ENCODE measurements around the gene OR51B6. TPM values are rescaled to one million over a fixed set of nuclear protein-coding genes. Genes with fewer than 3 reads are reported as not detected.
"Not testable (repeated sequence)": the region's sequence is repeated elsewhere in the genome, so short reads cannot be mapped to it uniquely, and the experiment has no call there.

The OR51B6 gene
- polyA plus RNA-seq, 1 donor (not counting 4 experiments of a cell fraction or from before 2014, with no cell fraction given): not detected

GRCh38 chr11:5335170-5335569 lies 16.1 kb upstream of the OR51B6 start:
- H3K4me3 ChIP-seq (ENCODE audit: control insufficient read depth in 2 of 3, extremely low read depth in 1 of 3, insufficient read depth in 2 of 3, low read depth in 1 of 3, low read length in 3 of 3): no peak overlapping the region
- H3K9ac ChIP-seq (ENCODE audit: control insufficient read depth, extremely low read depth, insufficient read depth, low read length): no peak overlapping the region
- H4K20me1 ChIP-seq (ENCODE audit: control insufficient read depth, extremely low read depth, insufficient read depth, low read length): no peaks in the 10 kb centered on the region
- H3K27me3 ChIP-seq (ENCODE audit: control insufficient read depth, extremely low read depth, insufficient read depth, low read length): no peaks in the 10 kb centered on the region
- DNase-seq (ENCODE audit: low read depth, low spot score) (no peak), FAIRE-seq (no peak)
- H3K9me1 ChIP-seq (ENCODE audit: control insufficient read depth, extremely low read depth, insufficient read depth, low read length): no peaks in the 10 kb centered on the region
- no peak overlapping the region for H2AFZ ChIP-seq (ENCODE audit: control insufficient read depth, low read length)
- no peaks in the 10 kb centered on the region for H3K9me3 ChIP-seq (ENCODE audit: control insufficient read depth, low read depth, low read length)
- no peaks in the 10 kb centered on the region for H3K79me2 ChIP-seq (ENCODE audit: control insufficient read depth, insufficient read depth, low read length)
- no peaks in the 10 kb centered on the region for H3K4me1 ChIP-seq (ENCODE audit: control insufficient read depth, extremely low read depth, insufficient read depth, low read length)
- no peaks in the 10 kb centered on the region for H3K36me3 ChIP-seq (ENCODE audit: control insufficient read depth in 2 of 2, extremely low read depth in 1 of 2, insufficient read depth in 2 of 2, low read length in 2 of 2)
- no peak overlapping the region for H3K27ac ChIP-seq (ENCODE audit: control insufficient read depth, insufficient read depth, low read length)
- no peak overlapping the region for H3K4me2 ChIP-seq (ENCODE audit: control insufficient read depth, extremely low read depth, insufficient read depth, low read depth, low read length)
- dilution Hi-C loops (cut with MboI; ENCODE audit: extremely low pct_ligation_motif_present, low sequenced_read_pairs): no loop called here
- TF ChIP-seq, protein P1, sequence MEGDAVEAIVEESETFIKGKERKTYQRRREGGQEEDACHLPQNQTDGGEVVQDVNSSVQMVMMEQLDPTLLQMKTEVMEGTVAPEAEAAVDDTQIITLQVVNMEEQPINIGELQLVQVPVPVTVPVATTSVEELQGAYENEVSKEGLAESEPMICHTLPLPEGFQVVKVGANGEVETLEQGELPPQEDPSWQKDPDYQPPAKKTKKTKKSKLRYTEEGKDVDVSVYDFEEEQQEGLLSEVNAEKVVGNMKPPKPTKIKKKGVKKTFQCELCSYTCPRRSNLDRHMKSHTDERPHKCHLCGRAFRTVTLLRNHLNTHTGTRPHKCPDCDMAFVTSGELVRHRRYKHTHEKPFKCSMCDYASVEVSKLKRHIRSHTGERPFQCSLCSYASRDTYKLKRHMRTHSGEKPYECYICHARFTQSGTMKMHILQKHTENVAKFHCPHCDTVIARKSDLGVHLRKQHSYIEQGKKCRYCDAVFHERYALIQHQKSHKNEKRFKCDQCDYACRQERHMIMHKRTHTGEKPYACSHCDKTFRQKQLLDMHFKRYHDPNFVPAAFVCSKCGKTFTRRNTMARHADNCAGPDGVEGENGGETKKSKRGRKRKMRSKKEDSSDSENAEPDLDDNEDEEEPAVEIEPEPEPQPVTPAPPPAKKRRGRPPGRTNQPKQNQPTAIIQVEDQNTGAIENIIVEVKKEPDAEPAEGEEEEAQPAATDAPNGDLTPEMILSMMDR (optimal IDR thresholded peaks at IDR 0.05 in 1 of 3, IDR thresholded peaks at IDR 0.05 in 1 of 3, conservative IDR thresholded peaks at IDR 0.05 in 1 of 3; ENCODE audit: extremely low read depth in 1 of 3, insufficient read depth in 2 of 3, low read length in 3 of 3): no peak
- TF ChIP-seq EZH2 (IDR thresholded peaks at IDR 0.05; ENCODE audit: low read length): no peak

GRCh38 chr11:5336331-5336730 lies 15.0 kb upstream of the OR51B6 start:
- H3K36me3 ChIP-seq (ENCODE audit: control insufficient read depth in 2 of 2, extremely low read depth in 1 of 2, insufficient read depth in 2 of 2, low read length in 2 of 2): no peaks in the 10 kb centered on the region
- no peaks in the 10 kb centered on the region for H3K79me2 ChIP-seq (ENCODE audit: control insufficient read depth, insufficient read depth, low read length)
- H3K27ac ChIP-seq (ENCODE audit: control insufficient read depth, insufficient read depth, low read length): no peak overlapping the region
- no peak for FAIRE-seq
- no peak overlapping the region for H3K4me2 ChIP-seq (ENCODE audit: control insufficient read depth, extremely low read depth, insufficient read depth, low read depth, low read length)
- H3K27me3 ChIP-seq (ENCODE audit: control insufficient read depth, extremely low read depth, insufficient read depth, low read length): no peaks in the 10 kb centered on the region
- H2AFZ ChIP-seq (ENCODE audit: control insufficient read depth, low read length): no peak overlapping the region
- no peak for DNase-seq (ENCODE audit: low read depth, low spot score)
- no peak overlapping the region for H3K9ac ChIP-seq (ENCODE audit: control insufficient read depth, extremely low read depth, insufficient read depth, low read length)
- no peaks in the 10 kb centered on the region for H3K9me3 ChIP-seq (ENCODE audit: control insufficient read depth, low read depth, low read length)
- dilution Hi-C loops (cut with MboI; ENCODE audit: extremely low pct_ligation_motif_present, low sequenced_read_pairs): no loop called here
- no peak for TF ChIP-seq EZH2 (IDR thresholded peaks at IDR 0.05; ENCODE audit: low read length)
- TF ChIP-seq, protein P1 (optimal IDR thresholded peaks at IDR 0.05 in 1 of 3, IDR thresholded peaks at IDR 0.05 in 1 of 3, conservative IDR thresholded peaks at IDR 0.05 in 1 of 3; ENCODE audit: extremely low read depth in 1 of 3, insufficient read depth in 2 of 3, low read length in 3 of 3): no peak
- no peaks in the 10 kb centered on the region for H4K20me1 ChIP-seq (ENCODE audit: control insufficient read depth, extremely low read depth, insufficient read depth, low read length)
- no peak overlapping the region for H3K4me3 ChIP-seq (ENCODE audit: control insufficient read depth in 2 of 3, extremely low read depth in 1 of 3, insufficient read depth in 2 of 3, low read depth in 1 of 3, low read length in 3 of 3)
- no peaks in the 10 kb centered on the region for H3K4me1 ChIP-seq (ENCODE audit: control insufficient read depth, extremely low read depth, insufficient read depth, low read length)
- H3K9me1 ChIP-seq (ENCODE audit: control insufficient read depth, extremely low read depth, insufficient read depth, low read length): no peaks in the 10 kb centered on the region

DNA sequence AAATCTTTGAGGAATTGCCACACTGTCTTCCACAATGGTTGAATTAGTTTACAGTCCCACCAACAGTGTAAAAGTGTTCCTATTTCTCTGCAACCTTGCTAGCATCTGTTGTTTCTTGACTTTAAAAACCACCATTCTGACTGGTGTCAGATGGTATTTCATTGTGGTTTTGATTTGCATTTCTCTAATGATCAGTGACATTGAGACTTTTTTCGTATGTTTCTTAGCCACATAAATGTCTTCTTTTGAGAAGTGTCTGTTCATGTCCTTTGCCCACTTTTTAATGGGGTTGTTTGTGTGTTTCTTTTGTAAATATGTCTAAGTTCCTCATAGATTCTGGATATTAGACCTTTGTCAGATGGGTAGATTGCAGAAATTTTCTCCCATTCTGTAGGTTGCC lies 14.1 kb upstream of the OR51B6 start:
- FAIRE-seq; DNase-seq (ENCODE audit: low read depth, low spot score); H3K4me3 ChIP-seq (ENCODE audit: control insufficient read depth in 2 of 3, extremely low read depth in 1 of 3, insufficient read depth in 2 of 3, low read depth in 1 of 3, low read length in 3 of 3); H3K27me3 ChIP-seq (ENCODE audit: control insufficient read depth, extremely low read depth, insufficient read depth, low read length); dilution Hi-C loops (cut with MboI; ENCODE audit: extremely low pct_ligation_motif_present, low sequenced_read_pairs); H3K4me1 ChIP-seq (ENCODE audit: control insufficient read depth, extremely low read depth, insufficient read depth, low read length); H3K9me1 ChIP-seq (ENCODE audit: control insufficient read depth, extremely low read depth, insufficient read depth, low read length); H3K79me2 ChIP-seq (ENCODE audit: control insufficient read depth, insufficient read depth, low read length); H2AFZ ChIP-seq (ENCODE audit: control insufficient read depth, low read length); H3K36me3 ChIP-seq (ENCODE audit: control insufficient read depth in 2 of 2, extremely low read depth in 1 of 2, insufficient read depth in 2 of 2, low read length in 2 of 2); H3K27ac ChIP-seq (ENCODE audit: control insufficient read depth, insufficient read depth, low read length); H3K9me3 ChIP-seq (ENCODE audit: control insufficient read depth, low read depth, low read length); H3K9ac ChIP-seq (ENCODE audit: control insufficient read depth, extremely low read depth, insufficient read depth, low read length); H4K20me1 ChIP-seq (ENCODE audit: control insufficient read depth, extremely low read depth, insufficient read depth, low read length); H3K4me2 ChIP-seq (ENCODE audit: control insufficient read depth, extremely low read depth, insufficient read depth, low read depth, low read length): not testable (repeated sequence)
